ENCODE measurements around the gene RIN1. TPM values are rescaled to one million over a fixed set of nuclear protein-coding genes. Genes with fewer than 3 reads are reported as not detected.
A peak's percentile ranks its signal among the peaks of the same experiment; 100 is the strongest.

Gene RIN1
- total and polyA plus RNA-seq, 2 donors (not counting 1 experiment from before 2014, with no cell fraction given), result 0.72 to 1.7 TPM

DNA sequence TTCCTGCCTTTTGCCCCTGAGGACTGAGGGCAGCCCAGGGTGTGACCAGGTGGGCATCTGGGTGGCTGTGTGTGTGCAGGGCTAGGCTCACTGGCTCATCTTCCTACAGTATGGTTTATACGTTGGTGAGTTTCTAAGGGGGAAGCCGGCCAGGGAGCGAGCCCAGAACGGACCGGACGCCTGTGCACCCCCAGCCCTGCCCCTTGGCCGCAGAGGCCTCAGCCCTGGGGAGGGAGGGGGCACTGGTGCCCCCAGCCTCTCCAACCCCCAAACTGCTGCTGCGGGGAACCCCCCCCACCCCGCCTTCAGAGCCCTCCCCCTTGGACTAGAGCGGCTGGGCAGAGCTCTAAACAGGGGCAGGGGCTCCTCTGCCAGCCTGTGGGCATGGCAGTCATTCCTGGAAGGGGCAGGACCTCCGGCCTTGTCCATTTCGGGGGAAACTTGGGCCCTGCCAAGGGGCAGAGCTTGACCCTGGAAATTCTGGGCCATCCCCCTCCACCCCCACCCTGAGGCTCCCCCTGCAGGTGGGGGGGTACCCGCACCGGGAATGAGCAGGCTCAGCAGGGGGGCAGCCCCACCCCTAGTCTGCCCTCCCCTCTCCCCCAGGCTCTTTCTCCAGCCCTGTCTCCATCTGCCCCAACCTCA is 52.7 kb downstream of the RIN1 start:
- peak overlapping the region; percentile 59 to 80 for H3K27ac ChIP-seq (ENCODE audit: low read length in 2 of 2)
- H3K27me3 Mint-ChIP-seq, result peaks cover 3% of the 10 kb centered on the region
- H3K36me3 ChIP-seq (replicated peaks in 1 of 2; ENCODE audit: control extremely low read depth in 1 of 2, control insufficient read depth in 1 of 2, extremely low read depth in 1 of 2, insufficient read depth in 2 of 2, low read length in 1 of 2), result peaks cover 0 to 13% of the 10 kb centered on the region in 2 experiments
- no peak overlapping the region for H3K4me2 ChIP-seq (replicated peaks; ENCODE audit: low read depth, low read length, poor library complexity, severe bottlenecking)
- no peak for ATAC-seq (ENCODE audit: low read depth)
- POLR2A ChIA-PET, result interaction anchor here (1.4 to 1.5 kb wide), 2 partner anchors 16 to 25 kb away, joined by 3 to 5 read pairs; partner anchors contain the start of gene RAB1B
- CTCF ChIA-PET, result interaction anchor here (0.5 to 3.2 kb wide), 9 partner anchors 8 to 111 kb away, joined by 3 to 31 read pairs (median 4); partner anchors contain the start of genes SLC29A2 and TMEM151A
- TF ChIP-seq, protein P1, sequence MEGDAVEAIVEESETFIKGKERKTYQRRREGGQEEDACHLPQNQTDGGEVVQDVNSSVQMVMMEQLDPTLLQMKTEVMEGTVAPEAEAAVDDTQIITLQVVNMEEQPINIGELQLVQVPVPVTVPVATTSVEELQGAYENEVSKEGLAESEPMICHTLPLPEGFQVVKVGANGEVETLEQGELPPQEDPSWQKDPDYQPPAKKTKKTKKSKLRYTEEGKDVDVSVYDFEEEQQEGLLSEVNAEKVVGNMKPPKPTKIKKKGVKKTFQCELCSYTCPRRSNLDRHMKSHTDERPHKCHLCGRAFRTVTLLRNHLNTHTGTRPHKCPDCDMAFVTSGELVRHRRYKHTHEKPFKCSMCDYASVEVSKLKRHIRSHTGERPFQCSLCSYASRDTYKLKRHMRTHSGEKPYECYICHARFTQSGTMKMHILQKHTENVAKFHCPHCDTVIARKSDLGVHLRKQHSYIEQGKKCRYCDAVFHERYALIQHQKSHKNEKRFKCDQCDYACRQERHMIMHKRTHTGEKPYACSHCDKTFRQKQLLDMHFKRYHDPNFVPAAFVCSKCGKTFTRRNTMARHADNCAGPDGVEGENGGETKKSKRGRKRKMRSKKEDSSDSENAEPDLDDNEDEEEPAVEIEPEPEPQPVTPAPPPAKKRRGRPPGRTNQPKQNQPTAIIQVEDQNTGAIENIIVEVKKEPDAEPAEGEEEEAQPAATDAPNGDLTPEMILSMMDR (IDR thresholded peaks at IDR 0.05), result no peak
- no peak for TF ChIP-seq EZH2 (IDR thresholded peaks at IDR 0.05; ENCODE audit: borderline replicate concordance, insufficient read depth, low read depth, low read length, poor library complexity, severe bottlenecking)
- 93% methylated on average over 10 of the region's 14 CpGs for WGBS (ENCODE audit: insufficient coverage)
- no peak overlapping the region for H3K4me3 Mint-ChIP-seq
- intact Hi-C loops (cut with micrococcal nuclease), result no loop called here
- DNase-seq, result peak; percentile 36
- peak overlapping the region; percentile 95 for H3K27ac Mint-ChIP-seq
- H3K4me1 ChIP-seq (ENCODE audit: control insufficient read depth in 2 of 2, insufficient read depth in 2 of 2, low read length in 2 of 2), result peaks cover 29 to 43% of the 10 kb centered on the region in 2 donors
- H3K27me3 ChIP-seq (replicated peaks in 1 of 4; ENCODE audit: control extremely low read depth in 1 of 4, control insufficient read depth in 3 of 4, insufficient read depth in 4 of 4, low read length in 3 of 4), result peaks cover 0 to 16% (median 3%) of the 10 kb centered on the region in 4 experiments
- no peaks in the 10 kb centered on the region for H3K9me3 ChIP-seq (ENCODE audit: control extremely low read depth in 1 of 3, control insufficient read depth in 2 of 3, insufficient read depth in 1 of 3, low read length in 2 of 3)
- H3K4me1 Mint-ChIP-seq, result peaks cover 42% of the 10 kb centered on the region
- no peak overlapping the region for H3K9ac ChIP-seq (ENCODE audit: low read length)
- H3K79me2 ChIP-seq (ENCODE audit: control insufficient read depth, insufficient read depth, low read length), result peaks cover 39% of the 10 kb centered on the region
- H3K4me3 ChIP-seq (ENCODE audit: control extremely low read depth in 1 of 5, extremely low read depth in 1 of 5, insufficient read depth in 1 of 5, low read depth in 2 of 5, low read length in 4 of 5), result no peak overlapping the region
- H4K20me1 ChIP-seq (ENCODE audit: control insufficient read depth, insufficient read depth, low read length, poor library complexity, severe bottlenecking), result peaks cover 40% of the 10 kb centered on the region
- H3K9me3 Mint-ChIP-seq (ENCODE audit: insufficient read depth), result no peaks in the 10 kb centered on the region
- no peak overlapping the region for H2AFZ ChIP-seq (ENCODE audit: insufficient read depth, low read depth, low read length, poor library complexity, severe bottlenecking)
